GM18870 (cell line): ENCODE results near the gene FBXL20.
A peak's percentile ranks its signal among the peaks of the same experiment; 100 is the strongest.
"Not testable (repeated sequence)": the region's sequence is repeated elsewhere in the genome, so short reads cannot be mapped to it uniquely, and the experiment has no call there.

Experiments used
- ATAC-seq: cut with Tn5 transposase; IDR thresholded peaks from one replicate; pipeline ENCODE4 v1.9.1; 2021; ENCODE audit warnings: moderate library complexity; ENCODE audit not compliant: unreplicated experiment

Gene FBXL20

GRCh38 chr17:39401412-39402243 is at the start of gene FBXL20:
Gene FBXL20, minus strand, starts transcription at chr17:39401626. Its CDS starts 224 bp downstream, at chr17:39401402.
- no peak for ATAC-seq

GRCh38 chr17:39450847-39451581 is 49.6 kb upstream of the FBXL20 start, which contains the start of gene MED1:
Gene MED1, minus strand, starts transcription at chr17:39451263. Its CDS starts 201 bp downstream, at chr17:39451062.
- ATAC-seq = peak; percentile 68

DNA sequence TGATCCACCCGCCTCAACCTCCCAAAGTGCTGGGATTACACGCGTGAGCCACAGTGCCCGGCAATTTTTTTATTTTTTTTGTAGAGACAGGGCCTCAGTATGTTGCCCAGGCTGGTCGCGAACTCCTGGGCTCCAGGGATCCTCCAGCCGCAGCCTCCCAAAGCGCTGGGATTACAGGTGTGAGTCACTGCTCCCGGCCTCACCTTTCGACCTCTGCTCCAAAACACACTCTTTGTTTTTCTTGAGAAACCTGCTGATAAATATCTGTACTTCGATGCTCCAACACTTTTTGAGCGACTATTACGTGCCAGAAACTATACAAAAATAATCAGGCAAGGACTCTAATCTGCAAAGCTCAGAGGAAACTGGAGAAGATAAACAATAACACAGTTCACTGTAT is 48.6 kb upstream of the FBXL20 start:
- no peak for ATAC-seq

DNA sequence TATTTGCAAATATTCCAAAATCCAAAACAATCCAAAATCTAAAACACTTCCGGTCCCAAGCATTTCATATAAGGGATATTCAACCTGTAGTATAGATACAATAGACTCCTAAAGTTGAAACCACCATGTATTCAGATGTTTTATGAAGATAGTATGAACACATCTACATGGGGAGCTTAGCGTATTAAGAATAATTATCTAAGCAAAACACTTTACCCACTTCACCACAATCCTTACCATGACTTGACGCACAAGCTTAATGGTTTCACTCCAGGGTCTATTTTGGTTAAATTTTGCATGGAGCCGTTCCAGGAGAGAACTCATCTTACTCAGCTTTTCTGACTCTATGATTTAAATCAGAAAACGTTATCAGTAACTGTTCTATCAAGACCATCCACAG is 46.1 kb upstream of the FBXL20 start:
- ATAC-seq = no peak

DNA sequence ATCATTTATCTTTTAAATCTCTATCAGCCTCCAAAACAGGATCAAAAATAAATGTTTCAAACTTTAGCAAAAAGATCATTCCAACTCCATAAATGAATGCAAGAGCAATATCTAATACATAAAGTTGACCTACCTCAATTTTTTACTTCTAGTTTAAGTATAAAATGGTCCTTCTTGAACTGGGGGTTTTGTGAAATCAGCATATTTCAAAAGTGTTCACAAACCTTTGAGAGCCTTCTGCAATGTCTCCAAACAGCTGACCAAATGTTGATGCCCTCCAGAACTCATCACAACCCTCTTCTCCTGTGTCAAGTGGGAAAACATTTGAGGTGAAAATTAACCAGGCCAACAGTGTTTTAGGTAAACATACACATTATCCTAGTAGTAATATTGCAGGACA is 41.9 kb upstream of the FBXL20 start:
- no peak for ATAC-seq

DNA sequence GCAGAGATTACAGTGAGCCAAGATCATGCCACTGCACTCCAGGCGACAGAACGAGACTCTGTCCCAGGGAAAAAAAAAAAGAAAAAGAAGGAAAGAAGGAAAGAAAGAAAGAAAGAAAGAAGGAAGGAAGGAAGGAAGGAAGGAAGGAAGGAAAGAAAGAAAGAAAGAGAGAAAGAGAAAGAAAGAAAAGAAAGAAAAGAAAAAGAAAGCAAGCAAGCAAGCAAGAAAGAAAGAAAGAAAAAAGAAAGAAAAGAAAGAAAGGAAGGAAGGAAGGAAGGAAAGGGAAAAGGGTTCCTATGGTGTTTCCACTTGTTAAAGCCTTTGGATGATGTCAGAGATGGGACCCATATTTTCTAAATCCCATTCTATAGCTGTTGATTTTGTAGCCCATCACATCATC is 38.4 kb upstream of the FBXL20 start:
- not testable (repeated sequence) for ATAC-seq

- ATAC-seq = no peak
Measured at GRCh38 chr17:39429600-39429999, 28.2 kb upstream of the FBXL20 start.

GRCh38 chr17:39416141-39416540 is 14.7 kb upstream of the FBXL20 start:
- ATAC-seq = no peak

GRCh38 chr17:39410279-39410678 is 8.9 kb upstream of the FBXL20 start:
- ATAC-seq = no peak

DNA sequence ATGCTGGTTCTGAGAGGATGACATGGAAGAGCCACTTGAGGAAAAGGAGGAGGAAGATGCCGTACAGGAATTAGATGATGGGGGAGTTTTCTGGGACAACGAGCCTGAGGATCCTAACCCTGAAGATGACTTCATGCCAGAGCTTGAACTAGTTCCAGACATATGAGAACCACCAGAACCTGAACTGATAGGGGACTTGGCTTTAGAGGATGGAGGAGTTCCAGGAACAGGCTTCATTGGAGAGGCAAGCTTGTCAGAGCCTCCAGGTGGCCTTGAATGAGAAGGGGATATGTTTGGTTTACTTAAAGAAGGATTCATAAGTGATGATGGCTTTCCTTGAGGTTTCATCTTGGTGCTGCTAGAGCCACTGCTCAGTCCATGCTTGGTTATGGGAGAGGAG is 6.9 kb upstream of the FBXL20 start:
- no peak for ATAC-seq

GRCh38 chr17:39406951-39407350 is 5.5 kb upstream of the FBXL20 start:
- ATAC-seq = no peak

DNA sequence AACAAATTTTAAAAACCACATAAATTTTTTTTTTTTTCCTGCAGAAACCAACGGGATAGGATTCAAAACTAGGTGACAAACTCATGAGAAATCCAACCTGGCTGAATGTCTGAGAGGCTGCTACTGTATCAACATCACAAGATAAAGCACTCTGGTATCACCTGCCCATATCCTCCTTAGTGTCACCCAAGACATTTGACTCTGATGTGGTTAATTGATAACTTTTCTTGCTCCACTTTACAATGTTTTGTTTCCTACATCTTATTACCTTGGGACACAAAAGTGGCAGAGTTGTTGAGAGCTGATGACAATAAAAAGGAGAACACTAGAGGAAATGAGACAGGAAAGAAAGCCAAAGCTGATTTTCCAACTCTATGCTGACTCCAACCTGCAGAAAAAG is 4.0 kb upstream of the FBXL20 start:
- ATAC-seq = no peak

GRCh38 chr17:39404542-39405378 is 3.3 kb upstream of the FBXL20 start:
- ATAC-seq = no peak

GRCh38 chr17:39402890-39403605 is 1.6 kb upstream of the FBXL20 start:
- ATAC-seq = no peak

GRCh38 chr17:39402244-39402889 is 941 bp upstream of the FBXL20 start:
- no peak for ATAC-seq

GRCh38 chr17:39400547-39401411 is 647 bp downstream of the FBXL20 start:
- no peak for ATAC-seq

- ATAC-seq = no peak
Measured at GRCh38 chr17:39399791-39400190, 1.6 kb downstream of the FBXL20 start.

DNA sequence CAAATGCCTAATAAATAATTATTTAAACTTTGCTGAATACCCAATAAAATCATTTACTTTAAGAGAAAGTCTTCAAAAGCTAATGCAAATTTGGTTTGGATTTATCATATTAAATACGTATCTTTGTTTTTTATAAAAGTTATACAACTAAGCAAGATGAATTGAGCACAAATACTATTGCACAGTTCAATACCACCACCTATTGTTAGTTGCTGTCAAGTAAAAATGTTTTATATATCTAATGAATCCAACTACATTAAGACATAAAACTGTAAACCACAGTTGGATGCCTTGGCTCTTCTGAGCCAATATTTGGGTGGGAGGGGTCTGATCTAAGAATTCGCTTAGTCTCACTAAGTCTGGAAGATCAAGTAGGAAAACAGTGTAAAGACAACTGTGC is 7.7 kb downstream of the FBXL20 start:
- no peak for ATAC-seq

GRCh38 chr17:39391448-39391847 is 10.0 kb downstream of the FBXL20 start:
- ATAC-seq = no peak
